ENCODE measurements around the gene CD40.
"Not testable (repeated sequence)": the region's sequence is repeated elsewhere in the genome, so short reads cannot be mapped to it uniquely, and the experiment has no call there.

The CD40 gene

DNA sequence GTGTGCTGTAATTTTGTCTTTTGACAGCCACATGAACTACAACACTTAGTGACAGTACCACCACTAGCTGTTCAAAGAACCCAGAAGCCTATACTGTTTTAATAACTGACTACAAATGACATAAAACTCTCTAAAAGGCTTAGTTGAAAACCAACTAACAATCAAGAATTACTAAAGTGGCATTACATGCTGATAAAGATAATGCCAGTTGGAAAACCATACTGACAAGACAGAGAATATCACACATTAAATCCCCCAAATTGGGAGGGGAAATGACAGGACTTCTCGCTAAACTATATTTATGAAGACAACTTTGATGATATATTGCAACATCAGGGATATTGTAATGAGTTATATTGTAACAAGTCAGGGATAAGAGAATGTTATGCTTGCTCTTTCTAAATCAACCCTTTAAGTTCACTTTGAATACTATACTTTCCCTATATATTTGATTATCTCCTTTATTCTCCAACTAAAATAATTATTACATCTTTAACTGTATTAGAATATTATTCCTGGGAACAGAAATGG, 34.5 kb upstream of the CD40 start:
- Histone ChIP-seq H3K27ac (ENCODE audit: low read length) (no peak overlapping the region), H3K27me3 (ENCODE audit: control insufficient read depth, insufficient read depth, low read length) (no peaks in the 10 kb centered on the region), H3K9me3 (ENCODE audit: control insufficient read depth, low read depth, low read length) (no peaks in the 10 kb centered on the region), H3K9ac (ENCODE audit: low read length) (no peak overlapping the region), H3K4me1 (ENCODE audit: control insufficient read depth, low read depth, low read length) (no peaks in the 10 kb centered on the region), H3K4me3 (ENCODE audit: low read length) (no peak overlapping the region), H3K36me3 (ENCODE audit: control insufficient read depth, low read depth, low read length) (peaks cover 10% of the 10 kb centered on the region)

DNA sequence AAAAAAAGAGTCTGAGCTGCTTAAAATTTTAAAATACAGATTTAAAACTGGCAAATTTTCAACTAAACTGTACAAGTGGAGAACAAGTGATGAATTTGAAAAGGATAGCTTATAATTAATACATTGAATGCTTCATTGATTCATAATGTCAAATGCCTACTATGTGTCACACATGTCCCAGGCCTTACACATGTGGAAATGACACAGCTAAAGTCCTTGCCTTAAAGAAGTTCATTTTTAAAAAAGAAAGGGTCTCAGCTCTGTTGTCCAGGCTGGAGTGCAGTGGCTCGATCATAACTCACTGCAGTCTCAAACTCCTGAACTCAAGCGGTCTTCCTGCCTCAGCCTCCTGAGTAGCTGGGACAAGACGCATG, 33.3 kb upstream of the CD40 start:
- H3K4me3 ChIP-seq (ENCODE audit: low read length): no peak overlapping the region
- H3K36me3 ChIP-seq (ENCODE audit: control insufficient read depth, low read depth, low read length): no peaks in the 10 kb centered on the region
- no peak overlapping the region for H3K27ac ChIP-seq (ENCODE audit: low read length)
- no peaks in the 10 kb centered on the region for H3K9me3 ChIP-seq (ENCODE audit: control insufficient read depth, low read depth, low read length)
- H3K27me3 ChIP-seq (ENCODE audit: control insufficient read depth, insufficient read depth, low read length): no peaks in the 10 kb centered on the region
- H3K9ac ChIP-seq (ENCODE audit: low read length): no peak overlapping the region
- no peaks in the 10 kb centered on the region for H3K4me1 ChIP-seq (ENCODE audit: control insufficient read depth, low read depth, low read length)

- Histone ChIP-seq H3K27ac (ENCODE audit: low read length) (no peak overlapping the region), H3K9me3 (ENCODE audit: control insufficient read depth, low read depth, low read length) (no peaks in the 10 kb centered on the region), H3K9ac (ENCODE audit: low read length) (no peak overlapping the region), H3K36me3 (ENCODE audit: control insufficient read depth, low read depth, low read length) (no peaks in the 10 kb centered on the region), H3K4me3 (ENCODE audit: low read length) (no peak overlapping the region), H3K4me1 (ENCODE audit: control insufficient read depth, low read depth, low read length) (peaks cover 3% of the 10 kb centered on the region), H3K27me3 (ENCODE audit: control insufficient read depth, insufficient read depth, low read length) (no peaks in the 10 kb centered on the region)
Observed at GRCh38 chr20:46085179-46085851, 32.8 kb upstream of the CD40 start.

DNA sequence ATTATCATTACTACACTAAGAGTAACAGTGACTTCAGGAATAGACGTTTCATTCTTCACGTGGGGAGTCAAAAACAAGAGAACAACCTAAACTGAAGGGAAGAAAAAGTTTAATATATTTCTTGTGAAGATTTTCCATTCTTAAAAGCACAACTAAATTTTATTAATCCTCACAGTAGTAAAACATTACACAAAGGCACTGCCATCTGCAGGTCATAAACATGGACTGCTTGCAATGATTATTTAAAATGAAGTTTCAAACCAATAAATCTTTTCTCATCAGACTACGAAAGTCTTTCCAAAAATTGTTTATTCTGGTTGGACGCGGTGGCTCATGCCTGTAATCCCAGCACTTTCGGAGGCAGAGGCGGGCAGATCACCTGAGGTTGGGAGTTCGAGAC, 31.0 kb upstream of the CD40 start:
- H3K4me3 ChIP-seq (ENCODE audit: low read length): no peak overlapping the region
- H3K27me3 ChIP-seq (ENCODE audit: control insufficient read depth, insufficient read depth, low read length): no peaks in the 10 kb centered on the region
- H3K4me1 ChIP-seq (ENCODE audit: control insufficient read depth, low read depth, low read length): peaks cover 6% of the 10 kb centered on the region
- no peak overlapping the region for H3K27ac ChIP-seq (ENCODE audit: low read length)
- no peaks in the 10 kb centered on the region for H3K9me3 ChIP-seq (ENCODE audit: control insufficient read depth, low read depth, low read length)
- H3K36me3 ChIP-seq (ENCODE audit: control insufficient read depth, low read depth, low read length): no peaks in the 10 kb centered on the region
- H3K9ac ChIP-seq (ENCODE audit: low read length): no peak overlapping the region

- Histone ChIP-seq H3K4me3 (ENCODE audit: low read length) (peak overlapping the region; percentile 91), H3K36me3 (ENCODE audit: control insufficient read depth, low read depth, low read length) (no peaks in the 10 kb centered on the region), H3K9me3 (ENCODE audit: control insufficient read depth, low read depth, low read length) (no peaks in the 10 kb centered on the region), H3K27me3 (ENCODE audit: control insufficient read depth, insufficient read depth, low read length) (no peaks in the 10 kb centered on the region), H3K9ac (ENCODE audit: low read length) (peak overlapping the region; percentile 91), H3K27ac (ENCODE audit: low read length) (peak overlapping the region; percentile 45), H3K4me1 (ENCODE audit: control insufficient read depth, low read depth, low read length) (peaks cover 6% of the 10 kb centered on the region)
Observed at GRCh38 chr20:46088409-46089166, 29.5 kb upstream of the CD40 start.

DNA sequence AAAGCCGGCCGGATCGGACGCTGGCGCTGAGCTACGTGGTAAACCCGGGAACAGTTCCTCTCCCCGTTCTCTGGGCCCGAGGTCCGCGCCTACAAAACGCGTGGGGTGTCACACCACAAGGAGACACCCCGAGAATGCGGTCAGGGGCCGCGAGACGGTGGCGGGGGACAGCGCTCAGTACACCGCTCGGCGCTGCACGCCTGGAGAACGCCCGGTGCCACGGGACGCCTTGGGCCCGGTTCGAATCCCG, 29.0 kb upstream of the CD40 start:
- Histone ChIP-seq H3K9ac (ENCODE audit: low read length) (peak overlapping the region; percentile 91), H3K27me3 (ENCODE audit: control insufficient read depth, insufficient read depth, low read length) (no peaks in the 10 kb centered on the region), H3K27ac (ENCODE audit: low read length) (peak overlapping the region; percentile 45), H3K36me3 (ENCODE audit: control insufficient read depth, low read depth, low read length) (no peaks in the 10 kb centered on the region), H3K4me3 (ENCODE audit: low read length) (peak overlapping the region; percentile 91), H3K4me1 (ENCODE audit: control insufficient read depth, low read depth, low read length) (peaks cover 6% of the 10 kb centered on the region), H3K9me3 (ENCODE audit: control insufficient read depth, low read depth, low read length) (no peaks in the 10 kb centered on the region)

- Histone ChIP-seq H3K27ac (ENCODE audit: low read length) (peak within 1 kb of the TSS; percentile 58), H3K9ac (ENCODE audit: low read length) (peak within 1 kb of the TSS; percentile 91), H3K9me3 (ENCODE audit: control insufficient read depth, low read depth, low read length) (no peaks in the 10 kb centered on the region), H3K4me3 (ENCODE audit: low read length) (peak within 1 kb of the TSS; percentile 91), H3K36me3 (ENCODE audit: control insufficient read depth, low read depth, low read length) (no peaks in the 10 kb centered on the region), H3K27me3 (ENCODE audit: control insufficient read depth, insufficient read depth, low read length) (no peaks in the 10 kb centered on the region), H3K4me1 (ENCODE audit: control insufficient read depth, low read depth, low read length) (peaks cover 6% of the 10 kb centered on the region)
Observed at GRCh38 chr20:46089417-46090388, 28.4 kb upstream of the CD40 start, which contains the start of gene NCOA5. Gene NCOA5 (minus strand): TSS chr20:46089962. CDS start chr20:46079424, 10,538 bp downstream.

DNA sequence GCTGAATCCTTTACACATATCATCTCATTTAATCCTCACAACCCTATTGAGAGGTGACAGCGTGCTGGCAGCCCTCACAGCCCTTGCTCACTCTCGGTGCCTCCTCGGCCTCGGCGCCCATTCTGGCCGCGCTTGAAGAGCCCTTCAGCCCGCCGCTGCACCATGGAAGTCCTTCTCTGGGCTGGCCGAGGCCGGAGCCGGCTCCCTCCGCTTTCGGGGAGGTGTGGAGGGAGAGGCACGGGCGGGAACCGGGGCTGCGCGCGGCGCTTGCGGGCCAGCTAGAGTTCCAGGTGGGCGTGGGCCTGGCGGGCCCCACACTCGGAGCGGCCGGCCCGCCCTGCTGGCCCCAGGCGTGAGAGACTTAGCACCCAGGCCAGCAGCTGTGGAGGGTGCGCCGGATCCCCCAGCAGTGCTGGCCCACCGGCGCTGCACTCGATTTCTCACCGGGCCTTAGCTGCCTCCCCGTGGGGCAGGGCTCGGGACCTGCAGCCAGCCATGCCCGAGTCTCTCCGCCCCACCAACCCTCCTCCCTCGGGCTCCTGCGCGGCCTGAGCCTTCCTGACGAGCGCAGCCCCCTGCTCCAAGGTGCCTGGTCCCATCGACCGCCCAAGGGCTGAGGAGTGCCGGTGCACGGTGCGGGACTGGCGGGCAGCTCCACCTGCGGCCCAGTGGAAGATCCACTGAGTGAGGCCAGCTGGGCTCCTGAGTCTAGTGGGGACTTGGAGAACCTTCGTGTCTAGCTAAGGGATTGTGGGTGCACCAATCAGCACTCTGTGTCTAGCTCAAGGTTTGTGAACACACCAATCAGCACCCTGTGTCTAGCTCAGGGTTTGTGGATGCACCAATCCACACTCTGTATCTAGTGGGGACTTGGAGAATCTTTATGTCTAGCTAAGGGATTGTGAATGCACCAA, 26.2 kb upstream of the CD40 start:
- not testable (repeated sequence) for H3K27me3 ChIP-seq (ENCODE audit: control insufficient read depth, insufficient read depth, low read length); H3K4me1 ChIP-seq (ENCODE audit: control insufficient read depth, low read depth, low read length); H3K36me3 ChIP-seq (ENCODE audit: control insufficient read depth, low read depth, low read length); H3K27ac ChIP-seq (ENCODE audit: low read length); H3K9me3 ChIP-seq (ENCODE audit: control insufficient read depth, low read depth, low read length); H3K9ac ChIP-seq (ENCODE audit: low read length); H3K4me3 ChIP-seq (ENCODE audit: low read length)

DNA sequence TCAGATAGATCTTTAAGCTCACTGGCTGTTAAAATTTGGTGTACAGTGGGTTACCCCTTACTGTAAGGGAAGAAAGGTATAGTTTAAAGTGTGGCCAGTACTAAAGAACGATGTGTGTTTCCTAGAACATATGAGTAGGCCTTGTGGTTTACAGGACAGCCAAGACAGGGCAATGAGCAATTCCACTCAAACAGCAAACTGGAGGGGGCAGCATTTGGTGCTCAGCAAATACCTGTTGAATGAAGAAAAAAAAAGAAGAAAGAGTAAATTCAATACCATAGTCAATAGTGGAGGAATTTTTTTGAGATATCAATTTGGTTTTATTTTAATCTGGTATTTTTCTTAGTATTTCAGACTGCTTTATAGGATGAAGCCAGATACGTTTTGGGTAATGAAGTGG, 24.6 kb upstream of the CD40 start:
- Histone ChIP-seq H3K4me1 (ENCODE audit: control insufficient read depth, low read depth, low read length) (peaks cover 6% of the 10 kb centered on the region), H3K9me3 (ENCODE audit: control insufficient read depth, low read depth, low read length) (no peaks in the 10 kb centered on the region), H3K27ac (ENCODE audit: low read length) (no peak overlapping the region), H3K27me3 (ENCODE audit: control insufficient read depth, insufficient read depth, low read length) (no peaks in the 10 kb centered on the region), H3K9ac (ENCODE audit: low read length) (no peak overlapping the region), H3K4me3 (ENCODE audit: low read length) (no peak overlapping the region), H3K36me3 (ENCODE audit: control insufficient read depth, low read depth, low read length) (no peaks in the 10 kb centered on the region)

- Histone ChIP-seq H3K9ac (ENCODE audit: low read length) (no peak overlapping the region), H3K36me3 (ENCODE audit: control insufficient read depth, low read depth, low read length) (no peaks in the 10 kb centered on the region), H3K4me1 (ENCODE audit: control insufficient read depth, low read depth, low read length) (no peaks in the 10 kb centered on the region), H3K9me3 (ENCODE audit: control insufficient read depth, low read depth, low read length) (no peaks in the 10 kb centered on the region), H3K4me3 (ENCODE audit: low read length) (no peak overlapping the region), H3K27me3 (ENCODE audit: control insufficient read depth, insufficient read depth, low read length) (no peaks in the 10 kb centered on the region), H3K27ac (ENCODE audit: low read length) (no peak overlapping the region)
Observed at GRCh38 chr20:46099491-46100287, 18.4 kb upstream of the CD40 start.

Measured in iPS-18a (cell line).